ENCODE results near the gene GPD2.
"Not testable (repeated sequence)": the region's sequence is repeated elsewhere in the genome, so short reads cannot be mapped to it uniquely, and the experiment has no call there.

The GPD2 gene

DNA sequence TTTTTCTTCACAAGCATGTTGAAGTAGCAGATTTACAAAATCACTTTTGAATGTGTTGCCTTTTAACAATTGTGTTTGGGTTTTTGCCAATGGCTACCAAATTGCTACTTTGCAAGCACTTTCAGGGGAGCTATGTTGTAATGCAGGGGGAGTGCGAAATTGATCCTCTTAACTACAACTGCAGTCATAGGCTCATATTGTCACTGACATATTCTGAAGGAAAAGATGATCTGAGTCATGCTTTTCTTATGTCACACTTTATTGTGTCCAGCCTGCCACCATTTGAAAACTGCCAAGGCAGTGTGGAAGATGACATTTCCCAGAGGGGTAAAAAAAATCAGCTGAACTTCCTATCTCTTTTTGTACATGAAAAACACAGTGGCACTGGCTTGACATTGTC lies 74.9 kb downstream of the GPD2 start:
- Histone ChIP-seq H3K9ac (ENCODE audit: low read depth, low read length) (no peak overlapping the region), H3K36me3 (ENCODE audit: insufficient read depth, low read length) (peaks cover 22% of the 10 kb centered on the region), H3K27ac (ENCODE audit: low read depth, low read length) (no peak overlapping the region), H3K9me3 (ENCODE audit: insufficient read depth, low read depth, low read length) (no peaks in the 10 kb centered on the region), H3K4me1 (ENCODE audit: insufficient read depth, low read length) (no peaks in the 10 kb centered on the region), H3K4me3 (ENCODE audit: low read length) (no peak overlapping the region), H3K27me3 (ENCODE audit: insufficient read depth, low read length) (no peaks in the 10 kb centered on the region)
- 100% methylated on average over 1 of the region's 1 CpG for WGBS

DNA sequence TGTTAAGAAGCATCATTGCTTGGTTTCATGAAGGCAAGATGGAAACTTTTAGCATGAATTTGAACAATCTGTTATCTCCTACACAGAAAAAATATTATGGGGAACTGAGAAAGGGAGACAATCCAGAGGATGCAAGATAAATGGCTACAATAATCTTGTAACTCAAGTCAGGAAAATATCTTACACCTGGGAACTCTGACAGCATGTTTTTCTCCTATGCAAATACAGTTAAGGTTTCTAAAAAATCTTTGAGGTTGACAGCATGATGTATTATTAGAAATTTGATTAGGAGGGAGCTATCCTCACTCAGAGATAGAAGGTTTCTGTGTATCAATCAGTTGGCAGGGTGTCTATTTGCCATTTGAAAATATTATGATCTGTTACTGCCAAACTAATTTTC lies 75.6 kb downstream of the GPD2 start:
- no peaks in the 10 kb centered on the region for H3K9me3 ChIP-seq (ENCODE audit: insufficient read depth, low read depth, low read length)
- H3K36me3 ChIP-seq (ENCODE audit: insufficient read depth, low read length), result peaks cover 22% of the 10 kb centered on the region
- no peaks in the 10 kb centered on the region for H3K27me3 ChIP-seq (ENCODE audit: insufficient read depth, low read length)
- H3K4me3 ChIP-seq (ENCODE audit: low read length), result no peak overlapping the region
- no peaks in the 10 kb centered on the region for H3K4me1 ChIP-seq (ENCODE audit: insufficient read depth, low read length)
- no peak overlapping the region for H3K27ac ChIP-seq (ENCODE audit: low read depth, low read length)
- no peak overlapping the region for H3K9ac ChIP-seq (ENCODE audit: low read depth, low read length)

DNA sequence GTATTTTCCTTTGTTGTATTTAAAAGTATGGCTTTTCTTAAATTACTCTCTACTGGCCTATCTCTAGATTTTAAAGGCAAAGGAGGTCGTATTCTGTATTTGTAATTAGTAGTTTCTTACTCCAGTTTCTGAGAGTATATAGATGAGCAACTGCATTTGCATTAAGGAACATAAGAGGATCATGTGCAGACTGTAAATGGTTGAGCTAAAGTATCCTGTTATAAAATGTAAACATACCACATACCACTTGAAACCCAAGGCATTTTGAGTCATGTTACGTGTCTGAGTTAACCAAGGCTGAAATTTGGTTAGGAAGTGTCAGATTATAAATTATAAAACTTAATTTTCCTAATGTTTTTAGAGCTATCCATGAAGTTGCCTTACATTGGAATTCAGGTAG lies 76.3 kb downstream of the GPD2 start:
- no peak overlapping the region for H3K27ac ChIP-seq (ENCODE audit: low read depth, low read length)
- no peak overlapping the region for H3K9ac ChIP-seq (ENCODE audit: low read depth, low read length)
- 93% methylated on average over 1 of the region's 2 CpGs for WGBS
- no peak overlapping the region for H3K4me3 ChIP-seq (ENCODE audit: low read length)
- no peaks in the 10 kb centered on the region for H3K27me3 ChIP-seq (ENCODE audit: insufficient read depth, low read length)
- no peaks in the 10 kb centered on the region for H3K9me3 ChIP-seq (ENCODE audit: insufficient read depth, low read depth, low read length)
- H3K36me3 ChIP-seq (ENCODE audit: insufficient read depth, low read length), result peaks cover 22% of the 10 kb centered on the region
- H3K4me1 ChIP-seq (ENCODE audit: insufficient read depth, low read length), result no peaks in the 10 kb centered on the region

DNA sequence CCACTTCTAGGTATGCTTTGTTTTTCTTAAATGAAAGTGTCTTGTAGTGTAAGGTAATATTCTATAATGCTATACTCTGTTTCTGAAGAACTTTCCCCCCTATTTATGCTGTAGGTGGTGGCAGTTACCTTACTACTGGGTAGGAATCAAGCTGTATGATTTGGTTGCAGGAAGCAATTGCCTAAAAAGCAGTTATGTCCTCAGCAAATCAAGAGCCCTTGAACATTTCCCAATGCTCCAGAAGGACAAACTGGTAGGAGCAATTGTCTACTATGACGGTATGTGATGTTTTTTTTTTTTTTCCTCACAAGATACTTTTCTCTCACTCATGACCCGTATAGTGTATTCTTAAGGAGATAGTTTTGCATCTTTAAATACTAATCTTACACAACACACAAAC lies 77.0 kb downstream of the GPD2 start:
- no peaks in the 10 kb centered on the region for H3K4me1 ChIP-seq (ENCODE audit: insufficient read depth, low read length)
- peaks cover 22% of the 10 kb centered on the region for H3K36me3 ChIP-seq (ENCODE audit: insufficient read depth, low read length)
- H3K9ac ChIP-seq (ENCODE audit: low read depth, low read length), result no peak overlapping the region
- no peak overlapping the region for H3K27ac ChIP-seq (ENCODE audit: low read depth, low read length)
- WGBS, result no CpG with 5 or more reads among the region's 2 CpGs
- no peaks in the 10 kb centered on the region for H3K27me3 ChIP-seq (ENCODE audit: insufficient read depth, low read length)
- H3K4me3 ChIP-seq (ENCODE audit: low read length), result no peak overlapping the region
- no peaks in the 10 kb centered on the region for H3K9me3 ChIP-seq (ENCODE audit: insufficient read depth, low read depth, low read length)

DNA sequence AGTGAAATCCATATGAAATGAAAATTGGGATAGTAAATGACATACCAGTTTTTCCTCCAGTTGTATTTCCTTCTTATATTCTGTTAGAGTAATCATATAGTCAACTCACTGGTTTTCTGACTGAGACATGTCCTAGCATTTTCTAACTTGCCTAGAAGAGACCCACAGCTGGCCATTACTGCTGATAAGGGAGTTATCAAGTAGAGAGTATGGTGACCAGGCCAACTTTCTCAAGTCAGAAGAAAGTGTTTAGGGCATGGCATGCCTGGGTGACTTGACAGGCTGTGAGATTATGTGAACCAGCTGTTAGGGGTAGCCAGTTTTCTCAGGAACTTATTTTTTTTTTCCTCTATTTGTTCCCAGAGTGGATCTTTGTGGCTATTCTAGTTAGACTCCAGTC lies 81.2 kb downstream of the GPD2 start:
- Histone ChIP-seq H3K27ac (ENCODE audit: low read depth, low read length) (no peak overlapping the region), H3K27me3 (ENCODE audit: insufficient read depth, low read length) (no peaks in the 10 kb centered on the region), H3K4me1 (ENCODE audit: insufficient read depth, low read length) (no peaks in the 10 kb centered on the region), H3K36me3 (ENCODE audit: insufficient read depth, low read length) (peaks cover 19% of the 10 kb centered on the region), H3K4me3 (ENCODE audit: low read length) (no peak overlapping the region), H3K9ac (ENCODE audit: low read depth, low read length) (no peak overlapping the region), H3K9me3 (ENCODE audit: insufficient read depth, low read depth, low read length) (no peaks in the 10 kb centered on the region)

DNA sequence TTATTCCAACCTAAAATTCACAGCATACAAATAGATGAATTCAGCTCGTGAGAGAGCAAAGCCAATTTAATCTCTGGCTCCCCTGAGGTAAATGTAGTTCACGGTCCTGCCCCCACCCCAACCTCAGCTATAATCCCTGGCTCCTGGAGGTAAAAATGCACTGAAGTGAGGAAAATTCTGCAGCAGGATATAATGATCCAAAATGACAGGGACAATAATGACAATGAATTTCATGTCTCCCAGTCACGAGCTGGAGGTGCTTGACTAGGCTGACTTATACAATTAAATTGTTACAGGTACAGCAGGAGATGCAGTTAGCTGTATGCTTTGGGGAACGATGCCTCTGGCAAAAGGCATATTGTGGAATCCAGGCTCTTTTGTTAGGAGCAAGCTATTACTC lies 82.0 kb downstream of the GPD2 start:
- Histone ChIP-seq H3K9me3 (ENCODE audit: insufficient read depth, low read depth, low read length) (no peaks in the 10 kb centered on the region), H3K4me3 (ENCODE audit: low read length) (no peak overlapping the region), H3K4me1 (ENCODE audit: insufficient read depth, low read length) (no peaks in the 10 kb centered on the region), H3K27me3 (ENCODE audit: insufficient read depth, low read length) (no peaks in the 10 kb centered on the region), H3K9ac (ENCODE audit: low read depth, low read length) (no peak overlapping the region), H3K36me3 (ENCODE audit: insufficient read depth, low read length) (peaks cover 14% of the 10 kb centered on the region), H3K27ac (ENCODE audit: low read depth, low read length) (no peak overlapping the region)
- WGBS, result 94% methylated on average over 4 of the region's 4 CpGs

DNA sequence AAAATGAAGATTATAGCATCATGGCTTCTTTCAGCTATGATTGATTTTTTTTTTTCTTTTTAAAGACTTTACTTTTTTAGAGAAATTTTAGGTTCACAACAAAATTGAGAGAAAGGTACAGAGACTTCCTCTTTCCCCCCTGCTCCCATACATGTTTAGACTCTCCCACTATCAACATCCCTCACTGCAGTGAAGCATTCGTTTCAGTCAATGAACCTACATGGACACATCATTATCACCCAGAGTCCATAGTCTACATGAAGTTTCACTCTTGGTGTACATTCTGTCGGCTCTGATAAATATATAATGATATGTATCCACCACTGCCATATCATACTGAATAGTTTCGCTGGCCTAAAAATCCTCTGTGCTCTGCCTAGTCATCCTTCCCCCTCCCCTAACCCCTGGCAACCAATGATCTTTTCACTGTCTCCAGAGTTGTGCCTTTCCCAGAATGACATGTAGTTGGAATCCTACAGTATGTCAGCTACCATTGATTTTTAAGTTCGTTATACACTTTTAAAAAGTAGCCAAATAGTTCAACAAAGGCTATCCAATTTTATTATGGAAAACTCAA lies 86.8 kb downstream of the GPD2 start:
- Histone ChIP-seq H3K27me3 (ENCODE audit: insufficient read depth, low read length) (no peaks in the 10 kb centered on the region), H3K4me3 (ENCODE audit: low read length) (no peak overlapping the region), H3K36me3 (ENCODE audit: insufficient read depth, low read length) (no peaks in the 10 kb centered on the region), H3K9ac (ENCODE audit: low read depth, low read length) (no peak overlapping the region), H3K4me1 (ENCODE audit: insufficient read depth, low read length) (no peaks in the 10 kb centered on the region), H3K9me3 (ENCODE audit: insufficient read depth, low read depth, low read length) (no peaks in the 10 kb centered on the region), H3K27ac (ENCODE audit: low read depth, low read length) (no peak overlapping the region)
- 94% methylated on average over 3 of the region's 4 CpGs for WGBS

DNA sequence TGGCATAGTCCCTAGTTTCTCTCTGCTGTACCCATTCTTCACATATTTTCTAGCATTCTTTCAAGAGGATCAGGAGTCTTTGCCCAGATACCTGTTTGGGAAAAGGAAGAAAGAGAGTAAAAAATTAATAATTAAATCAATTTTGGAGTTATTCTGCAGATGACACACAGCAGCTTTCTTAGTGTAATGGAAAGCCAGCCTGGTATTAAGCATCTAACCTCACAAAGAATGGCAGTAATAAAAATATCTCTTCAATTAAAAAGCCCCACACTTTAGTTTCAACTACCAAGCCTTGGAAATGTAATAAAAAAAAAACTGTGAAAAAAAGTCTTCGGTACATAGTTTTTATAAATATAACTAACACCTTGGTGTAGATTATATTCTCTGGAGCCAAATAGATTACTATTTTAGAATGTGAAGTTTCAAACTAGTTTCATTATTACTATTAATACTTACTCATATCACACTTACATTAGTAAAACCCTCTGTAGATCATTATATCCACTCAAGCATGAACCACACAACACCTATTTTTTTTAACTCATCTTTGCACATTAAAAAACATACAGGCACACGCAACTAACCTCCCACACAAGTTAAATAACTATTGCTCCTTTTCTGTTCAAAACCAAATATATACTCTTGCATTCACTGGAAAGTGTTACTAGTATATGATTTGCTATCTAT lies 90.9 kb downstream of the GPD2 start:
- Histone ChIP-seq H3K4me1 (ENCODE audit: insufficient read depth, low read length) (no peaks in the 10 kb centered on the region), H3K9ac (ENCODE audit: low read depth, low read length) (no peak overlapping the region), H3K4me3 (ENCODE audit: low read length) (no peak overlapping the region), H3K9me3 (ENCODE audit: insufficient read depth, low read depth, low read length) (no peaks in the 10 kb centered on the region), H3K36me3 (ENCODE audit: insufficient read depth, low read length) (no peaks in the 10 kb centered on the region), H3K27ac (ENCODE audit: low read depth, low read length) (no peak overlapping the region), H3K27me3 (ENCODE audit: insufficient read depth, low read length) (no peaks in the 10 kb centered on the region)
- 96% methylated on average over 1 of the region's 2 CpGs for WGBS

DNA sequence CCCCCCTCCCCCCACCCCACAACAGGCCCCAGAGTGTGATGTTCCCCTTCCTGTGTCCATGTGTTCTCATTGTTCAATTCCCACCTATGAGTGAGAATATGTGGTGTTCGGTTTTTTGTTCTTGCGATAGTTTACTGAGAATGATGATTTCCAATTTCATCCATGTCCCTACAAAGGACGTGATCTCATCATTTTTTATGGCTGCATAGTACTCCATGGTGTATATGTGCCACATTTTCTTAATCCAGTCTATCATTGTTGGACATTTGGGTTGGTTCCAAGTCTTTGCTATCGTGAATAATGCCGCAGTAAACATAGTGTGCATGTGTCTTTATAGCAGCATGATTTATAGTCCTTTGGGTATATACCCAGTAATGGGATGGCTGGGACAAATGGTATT lies 92.4 kb downstream of the GPD2 start:
- not testable (repeated sequence) for H3K4me1 ChIP-seq (ENCODE audit: insufficient read depth, low read length); H3K9me3 ChIP-seq (ENCODE audit: insufficient read depth, low read depth, low read length); H3K27me3 ChIP-seq (ENCODE audit: insufficient read depth, low read length); H3K9ac ChIP-seq (ENCODE audit: low read depth, low read length); H3K4me3 ChIP-seq (ENCODE audit: low read length); H3K36me3 ChIP-seq (ENCODE audit: insufficient read depth, low read length); H3K27ac ChIP-seq (ENCODE audit: low read depth, low read length)
- WGBS, result 100% methylated on average over 3 of the region's 5 CpGs

DNA sequence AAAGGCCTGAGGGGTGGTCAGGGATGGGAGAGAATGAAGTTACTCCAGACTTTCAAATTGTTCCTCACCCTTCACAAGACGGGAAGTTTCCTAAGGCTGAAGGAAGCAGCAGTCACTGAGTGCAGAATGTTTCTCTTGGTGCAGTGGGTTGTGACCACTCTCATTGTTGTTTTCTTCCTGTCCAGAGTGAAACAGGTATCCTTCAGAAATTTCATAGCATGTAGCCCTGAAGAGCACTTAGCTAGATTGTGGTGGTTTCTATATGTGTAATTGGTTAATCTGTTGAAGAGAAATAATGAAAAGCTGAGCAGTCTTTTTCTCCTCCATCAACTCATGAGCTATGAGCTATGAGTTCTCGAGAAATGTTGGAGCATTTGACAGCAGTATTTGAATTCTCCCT lies 96.8 kb downstream of the GPD2 start:
- Histone ChIP-seq H3K9ac (ENCODE audit: low read depth, low read length) (no peak overlapping the region), H3K27me3 (ENCODE audit: insufficient read depth, low read length) (no peaks in the 10 kb centered on the region), H3K36me3 (ENCODE audit: insufficient read depth, low read length) (no peaks in the 10 kb centered on the region), H3K9me3 (ENCODE audit: insufficient read depth, low read depth, low read length) (no peaks in the 10 kb centered on the region), H3K4me3 (ENCODE audit: low read length) (no peak overlapping the region), H3K27ac (ENCODE audit: low read depth, low read length) (no peak overlapping the region), H3K4me1 (ENCODE audit: insufficient read depth, low read length) (peaks cover 3% of the 10 kb centered on the region; the same call in 1 of the 2 replicates)
- WGBS, result 97% methylated on average over 2 of the region's 2 CpGs

DNA sequence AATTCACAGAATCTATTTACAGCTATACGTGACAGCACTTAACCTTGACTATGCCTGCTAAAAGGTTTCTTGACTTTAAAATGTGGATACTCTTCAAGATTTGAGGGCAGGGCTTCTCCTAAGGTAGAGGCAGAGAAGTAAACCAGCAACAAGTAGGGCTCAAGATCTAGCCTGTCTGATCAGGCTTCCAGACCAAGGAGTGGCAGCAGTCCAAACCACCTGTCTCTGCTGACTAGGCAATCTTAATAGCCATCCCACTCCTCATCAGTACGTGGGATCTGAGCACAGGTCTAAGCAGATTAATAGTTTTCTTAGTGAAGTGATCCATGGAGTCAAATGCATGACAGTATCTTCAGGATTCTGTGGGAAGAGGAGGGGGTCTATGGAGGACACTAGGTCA lies 100.4 kb downstream of the GPD2 start:
- H3K4me3 ChIP-seq (ENCODE audit: low read length), result no peak overlapping the region
- H3K4me1 ChIP-seq (ENCODE audit: insufficient read depth, low read length), result peaks cover 4% of the 10 kb centered on the region; the same call in 1 of the 2 replicates
- 95% methylated on average over 2 of the region's 2 CpGs for WGBS

DNA sequence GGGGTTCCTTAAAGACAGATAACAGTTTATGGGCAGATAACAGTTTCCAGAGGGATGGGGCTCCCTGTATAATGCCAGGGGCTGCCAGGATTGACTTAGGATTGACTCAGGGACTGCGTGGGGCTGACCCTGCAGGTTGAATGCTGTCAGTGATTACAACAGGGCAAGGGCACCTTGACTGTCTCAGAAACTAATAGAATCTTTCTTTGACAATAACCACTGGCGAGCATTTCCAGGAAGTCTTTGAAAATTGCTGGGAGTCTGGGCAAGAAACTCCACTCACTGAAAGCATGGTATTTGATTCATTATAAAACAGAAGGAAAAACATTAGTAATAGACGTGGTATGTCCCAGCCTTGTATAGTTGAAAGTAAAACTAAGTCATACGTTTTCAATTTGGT lies 101.0 kb downstream of the GPD2 start:
- WGBS, result 92% methylated on average over 4 of the region's 4 CpGs
- no peak overlapping the region for H3K27ac ChIP-seq (ENCODE audit: low read depth, low read length)
- H3K9me3 ChIP-seq (ENCODE audit: insufficient read depth, low read depth, low read length), result no peaks in the 10 kb centered on the region
- H3K36me3 ChIP-seq (ENCODE audit: insufficient read depth, low read length), result no peaks in the 10 kb centered on the region
- H3K27me3 ChIP-seq (ENCODE audit: insufficient read depth, low read length), result no peaks in the 10 kb centered on the region
- H3K9ac ChIP-seq (ENCODE audit: low read depth, low read length), result no peak overlapping the region
- no peak overlapping the region for H3K4me3 ChIP-seq (ENCODE audit: low read length)
- peaks cover 4% of the 10 kb centered on the region; the same call in 1 of the 2 replicates for H3K4me1 ChIP-seq (ENCODE audit: insufficient read depth, low read length)

More for the DNA sequence above, 100.4 kb downstream of the GPD2 start:
- H3K27me3 ChIP-seq (ENCODE audit: insufficient read depth, low read length), result no peaks in the 10 kb centered on the region
- H3K9ac ChIP-seq (ENCODE audit: low read depth, low read length), result no peak overlapping the region
- no peaks in the 10 kb centered on the region for H3K9me3 ChIP-seq (ENCODE audit: insufficient read depth, low read depth, low read length)
- no peak overlapping the region for H3K27ac ChIP-seq (ENCODE audit: low read depth, low read length)
- H3K36me3 ChIP-seq (ENCODE audit: insufficient read depth, low read length), result no peaks in the 10 kb centered on the region

All from HUES64 (cell line).